ENCODE results near the gene NR1H3. TPM values are rescaled to one million over a fixed set of nuclear protein-coding genes. Genes with fewer than 3 reads are reported as not detected.

The NR1H3 gene
- polyA plus RNA-seq, 3 donors, result 4.4 to 20.3 (median 9.3) TPM

- no peaks in the 10 kb centered on the region for H3K36me3 ChIP-seq (replicated peaks in 1 of 2; ENCODE audit: control insufficient read depth in 1 of 2, insufficient read depth in 2 of 2, low read length in 2 of 2)
- intact Hi-C loops (cut with micrococcal nuclease), result no loop called here
- no peaks in the 10 kb centered on the region for H3K9me3 ChIP-seq (replicated peaks in 1 of 2; ENCODE audit: control insufficient read depth in 1 of 2, insufficient read depth in 1 of 2, low read length in 2 of 2)
- no peaks in the 10 kb centered on the region for H3K79me2 ChIP-seq (ENCODE audit: insufficient read depth, low read length)
- peak; percentile 68 for TF ChIP-seq CTCF (IDR thresholded peaks at IDR 0.05)
- H3K36me3 Mint-ChIP-seq, result peaks cover 0 to 4% of the 10 kb centered on the region in 2 donors
- peaks cover 26 to 39% of the 10 kb centered on the region in 2 donors for H3K4me1 ChIP-seq (ENCODE audit: control insufficient read depth in 1 of 2, insufficient read depth in 2 of 2, low read length in 2 of 2)
- no peak overlapping the region for H3K9ac ChIP-seq (ENCODE audit: insufficient read depth, low read length, poor library complexity, severe bottlenecking)
- H3K4me3 Mint-ChIP-seq, result peak overlapping the region in 1 of 2 donors; percentile 1
- H3K27ac ChIP-seq (ENCODE audit: low read depth in 1 of 2, low read length in 2 of 2), result no peak overlapping the region
- H3K4me2 ChIP-seq (replicated peaks; ENCODE audit: extremely low read depth, low read length, poor library complexity, severe bottlenecking), result no peak overlapping the region
- peaks cover 0 to 2% (median 1%) of the 10 kb centered on the region in 3 donors for H3K27me3 Mint-ChIP-seq (ENCODE audit: low read depth in 3 of 3)
- H3K4me3 ChIP-seq (replicated peaks in 1 of 3; ENCODE audit: low read depth in 2 of 3, low read length in 3 of 3), result no peak overlapping the region
- DNase-seq, result peak in 2 of 3 donors; percentile 25 to 33
- peak overlapping the region in 2 of 7 donors; percentile 21 to 48 for H3K27ac Mint-ChIP-seq
- H3K9me3 Mint-ChIP-seq, result no peaks in the 10 kb centered on the region
- no peaks in the 10 kb centered on the region for H4K20me1 ChIP-seq (ENCODE audit: insufficient read depth, low read length)
- H2AFZ ChIP-seq (ENCODE audit: insufficient read depth, low read depth, low read length, poor library complexity, severe bottlenecking), result peak overlapping the region; percentile 4
- 28% methylated on average over 7 of the region's 10 CpGs for WGBS (ENCODE audit: insufficient coverage)
- H3K27me3 ChIP-seq (ENCODE audit: control insufficient read depth in 2 of 2, insufficient read depth in 2 of 2, low read length in 2 of 2), result no peaks in the 10 kb centered on the region
- peaks cover 43% of the 10 kb centered on the region for H3K4me1 Mint-ChIP-seq
Measured at GRCh38 chr11:47259232-47259977, 1.6 kb downstream of the NR1H3 start.

GRCh38 chr11:47260366-47260765 is 2.6 kb downstream of the NR1H3 start:
- no peaks in the 10 kb centered on the region for H3K36me3 ChIP-seq (replicated peaks in 1 of 2; ENCODE audit: control insufficient read depth in 1 of 2, insufficient read depth in 2 of 2, low read length in 2 of 2)
- H3K4me1 ChIP-seq (ENCODE audit: control insufficient read depth in 1 of 2, insufficient read depth in 2 of 2, low read length in 2 of 2), result peaks cover 21 to 37% of the 10 kb centered on the region in 2 donors
- peaks cover 0 to 4% of the 10 kb centered on the region in 2 donors for H3K36me3 Mint-ChIP-seq
- H4K20me1 ChIP-seq (ENCODE audit: insufficient read depth, low read length), result no peaks in the 10 kb centered on the region
- peaks cover 0 to 2% (median 1%) of the 10 kb centered on the region in 3 donors for H3K27me3 Mint-ChIP-seq (ENCODE audit: low read depth in 3 of 3)
- no peak for DNase-seq
- H3K79me2 ChIP-seq (ENCODE audit: insufficient read depth, low read length), result no peaks in the 10 kb centered on the region
- H3K4me1 Mint-ChIP-seq, result peaks cover 37% of the 10 kb centered on the region
- H3K9ac ChIP-seq (ENCODE audit: insufficient read depth, low read length, poor library complexity, severe bottlenecking), result no peak overlapping the region
- H3K27me3 ChIP-seq (ENCODE audit: control insufficient read depth in 2 of 2, insufficient read depth in 2 of 2, low read length in 2 of 2), result no peaks in the 10 kb centered on the region
- H3K9me3 Mint-ChIP-seq, result no peaks in the 10 kb centered on the region
- 95% methylated on average over 19 of the region's 19 CpGs for WGBS (ENCODE audit: insufficient coverage)
- H3K4me2 ChIP-seq (replicated peaks; ENCODE audit: extremely low read depth, low read length, poor library complexity, severe bottlenecking), result no peak overlapping the region
- H3K9me3 ChIP-seq (replicated peaks in 1 of 2; ENCODE audit: control insufficient read depth in 1 of 2, insufficient read depth in 1 of 2, low read length in 2 of 2), result no peaks in the 10 kb centered on the region
- no peak overlapping the region for H3K4me3 ChIP-seq (replicated peaks in 1 of 3; ENCODE audit: low read depth in 2 of 3, low read length in 3 of 3)
- intact Hi-C loops (cut with micrococcal nuclease), result no loop called here
- no peak for TF ChIP-seq CTCF (IDR thresholded peaks at IDR 0.05)
- H3K4me3 Mint-ChIP-seq, result no peak overlapping the region
- no peak overlapping the region for H3K27ac Mint-ChIP-seq
- H2AFZ ChIP-seq (ENCODE audit: insufficient read depth, low read depth, low read length, poor library complexity, severe bottlenecking), result no peak overlapping the region
- H3K27ac ChIP-seq (ENCODE audit: low read depth in 1 of 2, low read length in 2 of 2), result no peak overlapping the region

All from CD14-positive monocyte (primary cell).